HEK293 (cell line): ENCODE measurements around the gene PTCSC3.

ENCODE experiments used
- SETDB1 ChIP-seq: IDR thresholded peaks from one replicate; pipeline ENCODE4 v1.6.1; 2017; ENCODE audit warnings: mild to moderate bottlenecking, low read length, moderate library complexity, mixed read lengths; ENCODE audit not compliant: insufficient read length
- TF ChIP-seq, protein P1 (sequence below): fragments of 450-650 bp; formaldehyde crosslinking; IDR thresholded peaks from 2 replicates; pipeline ENCODE4 v1.5.1; 2016; ENCODE audit warnings: missing biosample characterization, missing genetic modification characterization
- TF ChIP-seq, protein P2 (sequence below): fragments of 450-650 bp; formaldehyde crosslinking; IDR thresholded peaks from 2 replicates; pipeline ENCODE4 v1.5.1; 2016; ENCODE audit warnings: missing biosample characterization, missing genetic modification characterization

DNA sequence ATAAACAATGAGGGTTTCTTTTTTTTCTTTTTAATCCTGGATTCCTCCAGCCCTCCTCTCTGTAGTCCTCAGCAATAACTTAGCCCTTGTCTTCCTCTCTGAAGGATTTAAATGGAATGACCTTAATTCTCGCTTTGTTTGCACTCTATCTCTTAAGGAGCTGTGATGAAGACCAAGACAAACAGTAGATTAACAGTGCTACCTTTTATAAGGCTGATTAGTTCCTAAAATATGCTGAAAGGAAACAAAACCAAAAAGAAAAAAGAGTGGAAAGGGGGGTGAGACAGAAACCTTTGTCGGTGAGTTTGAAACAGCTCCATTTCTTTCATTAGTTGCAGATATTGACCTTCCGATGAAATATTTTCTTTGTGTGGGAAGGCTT, 38.7 kb upstream of the PTCSC3 start:
- TF ChIP-seq, protein P1, sequence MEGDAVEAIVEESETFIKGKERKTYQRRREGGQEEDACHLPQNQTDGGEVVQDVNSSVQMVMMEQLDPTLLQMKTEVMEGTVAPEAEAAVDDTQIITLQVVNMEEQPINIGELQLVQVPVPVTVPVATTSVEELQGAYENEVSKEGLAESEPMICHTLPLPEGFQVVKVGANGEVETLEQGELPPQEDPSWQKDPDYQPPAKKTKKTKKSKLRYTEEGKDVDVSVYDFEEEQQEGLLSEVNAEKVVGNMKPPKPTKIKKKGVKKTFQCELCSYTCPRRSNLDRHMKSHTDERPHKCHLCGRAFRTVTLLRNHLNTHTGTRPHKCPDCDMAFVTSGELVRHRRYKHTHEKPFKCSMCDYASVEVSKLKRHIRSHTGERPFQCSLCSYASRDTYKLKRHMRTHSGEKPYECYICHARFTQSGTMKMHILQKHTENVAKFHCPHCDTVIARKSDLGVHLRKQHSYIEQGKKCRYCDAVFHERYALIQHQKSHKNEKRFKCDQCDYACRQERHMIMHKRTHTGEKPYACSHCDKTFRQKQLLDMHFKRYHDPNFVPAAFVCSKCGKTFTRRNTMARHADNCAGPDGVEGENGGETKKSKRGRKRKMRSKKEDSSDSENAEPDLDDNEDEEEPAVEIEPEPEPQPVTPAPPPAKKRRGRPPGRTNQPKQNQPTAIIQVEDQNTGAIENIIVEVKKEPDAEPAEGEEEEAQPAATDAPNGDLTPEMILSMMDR (tag by site-specific recombination): no peak
- no peak for TF ChIP-seq SETDB1
- TF ChIP-seq, protein P2, sequence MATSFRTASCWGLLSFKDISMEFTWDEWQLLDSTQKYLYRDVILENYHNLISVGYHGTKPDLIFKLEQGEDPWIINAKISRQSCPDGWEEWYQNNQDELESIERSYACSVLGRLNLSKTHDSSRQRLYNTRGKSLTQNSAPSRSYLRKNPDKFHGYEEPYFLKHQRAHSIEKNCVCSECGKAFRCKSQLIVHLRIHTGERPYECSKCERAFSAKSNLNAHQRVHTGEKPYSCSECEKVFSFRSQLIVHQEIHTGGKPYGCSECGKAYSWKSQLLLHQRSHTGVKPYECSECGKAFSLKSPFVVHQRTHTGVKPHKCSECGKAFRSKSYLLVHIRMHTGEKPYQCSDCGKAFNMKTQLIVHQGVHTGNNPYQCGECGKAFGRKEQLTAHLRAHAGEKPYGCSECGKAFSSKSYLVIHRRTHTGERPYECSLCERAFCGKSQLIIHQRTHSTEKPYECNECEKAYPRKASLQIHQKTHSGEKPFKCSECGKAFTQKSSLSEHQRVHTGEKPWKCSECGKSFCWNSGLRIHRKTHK: no peak
